NCI-H2107 (cell line): ENCODE data around the gene EHF.

Experiments used
- DNase-seq: peaks from one replicate; lab custom pipeline; 2025; lab: John Stamatoyannopoulos, UW

Gene EHF

DNA sequence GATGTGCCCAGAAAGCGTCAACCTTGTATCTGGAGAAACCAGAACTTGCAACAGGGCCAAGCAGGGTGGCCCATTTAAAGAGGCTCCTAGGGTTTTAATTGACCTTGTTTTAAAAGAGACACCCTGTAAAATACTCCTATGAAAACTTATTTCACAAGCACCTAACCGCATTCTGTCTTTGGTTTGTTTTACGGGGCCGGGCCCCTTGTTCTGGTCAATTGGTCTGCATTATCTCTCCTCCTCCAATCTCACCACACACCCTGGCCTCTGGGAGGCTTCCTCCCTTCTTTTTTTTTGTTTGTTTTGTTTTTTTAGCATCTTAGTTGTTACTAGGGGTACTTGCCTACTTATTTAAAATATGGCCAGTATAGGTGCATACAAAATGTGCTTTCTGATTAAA, 4.7 kb downstream of the EHF start:
- no peak for DNase-seq

DNA sequence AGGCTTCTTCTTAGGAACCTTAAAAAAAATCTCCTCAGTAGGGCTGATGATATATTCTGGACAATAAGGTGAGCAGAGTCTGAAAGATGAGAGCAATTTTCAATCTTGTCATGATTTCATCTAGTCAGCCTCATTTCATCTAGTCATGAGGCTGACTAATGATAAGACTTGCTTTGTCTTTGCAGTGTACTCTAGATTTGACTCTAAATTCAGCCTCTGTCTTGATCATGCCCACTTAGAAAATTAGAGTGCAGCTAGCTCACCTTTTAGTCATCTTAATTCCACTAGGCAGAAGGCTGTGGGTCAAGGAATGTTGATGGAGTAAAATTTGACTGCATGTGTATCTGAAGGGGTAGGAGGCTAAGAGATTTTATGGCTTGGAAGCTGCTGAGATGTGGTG, 5.5 kb downstream of the EHF start:
- DNase-seq: no peak

DNA sequence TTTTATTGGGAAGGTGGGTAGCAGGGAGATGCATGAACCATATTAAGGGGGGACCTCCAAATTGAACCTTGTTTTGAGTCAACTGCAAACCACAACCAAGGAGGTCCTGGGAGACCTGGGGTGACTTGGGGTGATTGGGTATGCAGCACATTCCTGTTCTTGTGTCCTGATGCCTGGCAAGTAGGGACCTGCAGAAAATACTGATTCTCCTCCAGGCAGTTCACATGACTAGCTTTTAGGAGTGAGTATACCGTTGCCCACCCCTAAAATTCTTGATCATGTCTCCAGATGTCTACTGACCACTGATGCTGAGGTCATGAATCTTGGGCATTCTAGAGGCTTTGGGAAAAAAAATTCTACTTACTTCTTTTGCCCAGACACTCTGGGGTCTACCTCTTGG, 6.3 kb downstream of the EHF start:
- no peak for DNase-seq

DNA sequence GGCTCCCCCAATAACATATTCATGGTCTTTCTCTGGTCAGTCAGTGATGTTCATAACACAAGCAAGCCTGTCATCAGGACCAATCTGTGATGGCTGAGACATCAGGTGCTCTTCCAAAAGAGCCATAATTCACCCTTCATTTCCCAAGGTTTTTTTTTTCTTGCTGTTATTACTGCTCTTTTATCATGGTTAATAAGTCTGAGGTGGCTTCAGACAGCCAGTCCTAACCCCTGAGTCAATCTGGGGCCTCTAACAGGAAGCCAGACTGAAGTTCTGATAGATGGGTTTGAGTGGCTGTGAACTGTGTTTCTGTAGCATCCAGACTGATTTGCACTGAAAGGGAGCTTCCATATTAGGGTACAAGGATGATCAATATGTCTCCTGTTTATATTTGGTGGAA, 8.8 kb downstream of the EHF start:
- DNase-seq: no peak

DNA sequence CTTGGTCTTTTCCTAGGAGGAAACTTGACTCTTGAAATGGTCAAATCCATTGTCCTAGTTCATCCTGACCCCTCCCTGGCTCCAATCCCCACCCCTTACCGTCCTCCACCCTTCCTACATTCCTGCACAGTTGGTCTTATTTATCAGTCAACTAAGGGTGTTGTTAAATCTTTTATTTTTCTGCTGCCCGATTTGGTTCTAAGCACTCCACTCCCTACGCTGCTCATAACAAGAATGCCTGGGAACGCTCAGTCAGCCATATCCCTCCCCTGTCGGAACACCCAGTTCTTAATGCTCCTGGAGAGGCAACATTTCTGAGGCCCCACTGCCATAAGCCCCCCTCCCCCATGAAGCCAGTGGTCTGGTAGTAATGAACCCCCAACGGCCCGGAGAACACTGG, 9.7 kb downstream of the EHF start:
- no peak for DNase-seq

DNA sequence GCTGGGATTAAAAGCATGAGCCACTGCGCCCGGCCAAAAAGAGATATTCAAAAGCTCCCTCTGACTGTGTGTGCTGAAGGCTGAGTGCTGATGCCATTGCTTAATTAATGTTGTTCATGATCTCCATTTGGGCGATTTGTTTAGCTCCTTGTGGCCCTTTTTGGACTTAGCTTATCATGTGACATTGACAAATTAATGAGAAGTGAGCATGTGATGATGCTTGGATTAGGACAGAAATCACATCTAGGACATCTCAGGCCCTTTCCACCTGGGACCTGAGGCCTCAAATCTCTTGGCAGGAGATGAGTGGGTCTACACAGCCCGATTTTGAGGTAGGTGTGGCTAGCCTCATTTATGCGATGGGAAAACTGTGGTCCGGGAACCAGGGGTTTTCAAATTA, 10.4 kb downstream of the EHF start:
- no peak for DNase-seq

DNA sequence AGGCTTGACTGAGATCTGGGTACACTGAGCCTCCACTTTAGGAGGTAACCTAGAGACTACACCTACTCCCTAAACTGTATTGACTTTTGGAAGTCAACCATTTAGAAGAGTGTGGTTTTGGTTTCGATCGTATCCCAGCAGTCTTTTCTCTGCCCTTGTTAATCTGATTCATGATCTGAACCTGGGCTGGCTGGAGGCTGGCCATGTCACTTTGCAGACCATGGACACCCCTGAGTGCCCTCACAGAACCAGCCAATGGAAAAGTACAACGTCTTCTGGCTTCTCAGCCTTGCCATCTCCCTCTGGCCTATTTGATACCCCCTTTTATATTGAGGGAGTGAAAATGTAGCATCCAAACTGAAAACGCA, 10.8 kb downstream of the EHF start:
- DNase-seq: no peak

DNA sequence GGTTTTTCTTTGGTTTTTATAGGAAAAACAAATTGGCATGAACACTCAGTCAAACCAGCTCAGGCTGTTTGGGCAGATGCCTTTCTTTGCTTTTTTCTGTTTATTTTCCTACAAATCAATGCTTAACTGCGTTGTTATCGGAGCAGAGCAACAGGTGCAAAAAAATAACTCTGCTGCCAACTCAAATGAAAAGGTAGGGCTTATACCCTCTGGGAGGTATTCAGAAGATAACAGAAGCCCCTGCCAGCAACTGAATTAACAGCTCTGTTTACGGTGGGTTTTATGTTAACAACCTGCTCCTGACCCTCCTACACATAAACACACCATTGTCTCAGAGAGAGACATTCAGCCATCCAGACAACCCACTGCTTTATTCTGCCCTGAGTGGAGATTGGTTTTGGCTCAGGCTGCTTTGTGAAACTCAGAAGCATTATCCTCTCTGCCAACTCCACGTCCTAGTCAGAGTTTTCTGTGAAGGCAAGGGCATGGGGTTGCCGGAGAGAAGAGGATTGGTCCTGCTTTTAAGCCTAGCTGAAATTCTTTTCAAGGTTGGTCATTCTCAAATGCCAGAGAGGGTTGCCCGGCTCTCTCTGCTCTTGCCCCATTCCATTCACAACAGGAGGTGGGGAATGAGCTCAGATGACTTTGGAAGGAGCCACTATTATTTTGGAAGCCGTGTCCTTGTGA, 11.4 kb downstream of the EHF start:
- peak; percentile 58 for DNase-seq

DNA sequence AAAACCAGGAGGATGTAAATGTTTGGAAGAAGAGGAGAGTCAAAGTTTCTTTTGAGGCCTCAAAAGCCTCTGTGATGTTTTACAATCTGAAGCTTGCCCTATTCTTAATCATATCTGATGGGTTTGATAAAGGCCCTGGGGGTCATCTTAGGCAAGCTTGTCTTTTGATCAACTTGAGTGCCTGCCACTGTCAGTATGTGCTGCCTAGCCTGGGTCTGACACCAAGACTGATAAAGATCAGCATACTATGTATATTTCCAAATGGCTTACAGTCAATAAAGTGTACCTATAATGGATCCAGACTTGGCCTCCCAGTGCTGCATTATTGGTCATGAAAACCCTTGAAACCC, 12.7 kb downstream of the EHF start:
- DNase-seq: no peak

DNA sequence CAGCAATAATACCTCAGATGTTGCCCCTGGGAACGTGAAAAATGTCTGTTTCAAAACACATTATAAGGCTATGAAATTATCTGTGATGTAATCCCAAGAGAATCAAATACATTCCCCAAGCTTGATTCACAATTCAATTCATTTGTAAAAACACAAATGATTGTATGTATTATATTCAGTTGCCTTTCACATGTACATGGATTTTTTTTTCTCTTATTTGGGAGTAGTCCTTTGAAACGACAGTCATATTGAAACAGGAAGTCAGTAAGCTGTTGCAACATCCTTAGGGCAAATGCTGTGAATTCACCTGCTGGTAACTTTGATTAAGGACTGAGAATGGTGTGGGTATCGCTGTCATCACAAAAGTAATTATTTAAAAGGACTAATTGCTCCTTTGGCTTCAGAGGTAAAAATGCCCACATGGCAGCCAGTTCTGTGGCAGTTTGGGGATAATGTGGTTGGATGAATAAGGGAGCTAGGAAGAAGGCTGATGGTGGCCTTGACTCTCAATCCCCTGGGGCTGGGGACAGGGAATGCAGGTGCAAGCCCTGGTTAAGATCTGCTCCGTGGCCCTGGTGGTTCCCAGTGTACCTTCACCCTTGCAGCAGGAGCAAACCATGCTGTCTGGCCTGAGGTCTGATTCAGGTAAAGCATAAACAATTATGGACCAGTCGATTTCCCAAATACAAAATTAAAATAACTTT, 13.2 kb downstream of the EHF start:
- DNase-seq: no peak

DNA sequence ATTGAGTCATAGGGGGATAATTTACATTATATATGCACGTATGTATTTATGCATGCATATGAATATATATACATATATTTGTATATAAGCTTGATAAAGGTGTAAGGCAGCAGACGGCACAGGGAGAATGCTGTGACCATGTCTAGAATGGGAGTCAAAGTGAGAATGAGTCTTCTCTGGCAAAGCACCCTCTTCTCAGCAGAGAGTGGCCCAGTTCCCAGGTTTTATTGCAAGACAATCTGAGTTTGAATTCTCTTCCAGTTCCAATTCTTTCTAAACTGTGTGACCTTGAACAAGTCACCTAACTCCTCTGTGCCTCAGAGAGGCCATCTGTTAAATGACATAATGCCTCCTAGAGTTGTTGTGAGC, 13.8 kb downstream of the EHF start:
- DNase-seq: no peak

DNA sequence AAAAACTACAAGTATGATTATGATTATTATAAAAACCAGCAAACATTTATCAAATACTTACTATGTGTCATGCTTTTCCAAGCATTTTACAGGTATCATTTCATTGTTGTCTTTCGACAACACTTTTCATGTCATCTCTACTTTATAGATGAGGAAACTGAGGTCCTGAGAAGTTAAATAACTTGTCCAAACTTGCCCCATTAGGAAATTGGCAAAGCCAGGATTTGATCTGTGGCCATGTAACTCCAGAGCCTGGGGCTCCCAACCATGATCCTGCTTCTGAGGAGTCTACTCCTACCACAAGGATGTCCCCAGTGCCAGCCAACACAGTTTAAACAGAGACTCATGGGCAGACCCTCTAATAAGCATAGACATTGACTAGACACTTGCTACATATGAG, 15.2 kb downstream of the EHF start:
- no peak for DNase-seq

DNA sequence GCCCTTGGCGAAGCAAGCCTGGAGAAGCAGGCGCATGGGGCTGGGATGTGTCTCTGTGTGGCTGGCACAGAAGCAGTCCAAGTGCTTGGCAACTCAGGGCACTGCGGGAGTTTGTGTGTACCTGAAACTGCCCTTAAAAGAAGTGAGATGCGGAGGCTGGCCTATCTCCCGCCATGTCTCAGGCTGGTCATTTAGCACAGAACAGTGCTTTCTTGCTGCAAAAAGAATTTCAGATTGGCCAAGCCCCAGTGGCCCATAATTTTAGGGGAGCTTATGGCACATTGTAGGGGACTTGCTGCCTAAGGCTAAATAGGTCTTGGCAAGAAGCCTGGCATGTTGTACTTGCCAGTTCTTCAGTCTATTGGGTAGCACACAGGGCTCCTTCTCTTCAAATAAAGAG, 16.4 kb downstream of the EHF start:
- no peak for DNase-seq

DNA sequence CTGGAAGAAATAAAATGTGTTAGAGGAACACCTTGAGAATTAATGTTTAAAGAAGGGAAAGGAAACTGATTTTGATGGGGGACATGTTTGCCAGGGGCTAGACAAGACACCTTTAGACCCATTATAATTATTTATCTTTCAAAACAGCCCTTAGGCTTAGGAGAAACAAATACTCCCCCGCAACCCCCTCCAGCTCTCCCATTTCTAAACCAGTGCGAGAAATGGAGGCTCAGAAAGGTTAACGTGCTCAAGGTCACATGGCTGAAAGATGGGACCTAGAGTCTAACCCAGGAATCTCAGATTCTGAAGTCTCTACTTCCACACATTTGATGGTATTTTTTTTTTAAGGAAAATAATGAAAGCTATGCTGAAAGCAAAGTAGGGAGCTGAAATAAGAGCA, 18.0 kb downstream of the EHF start:
- DNase-seq: no peak

DNA sequence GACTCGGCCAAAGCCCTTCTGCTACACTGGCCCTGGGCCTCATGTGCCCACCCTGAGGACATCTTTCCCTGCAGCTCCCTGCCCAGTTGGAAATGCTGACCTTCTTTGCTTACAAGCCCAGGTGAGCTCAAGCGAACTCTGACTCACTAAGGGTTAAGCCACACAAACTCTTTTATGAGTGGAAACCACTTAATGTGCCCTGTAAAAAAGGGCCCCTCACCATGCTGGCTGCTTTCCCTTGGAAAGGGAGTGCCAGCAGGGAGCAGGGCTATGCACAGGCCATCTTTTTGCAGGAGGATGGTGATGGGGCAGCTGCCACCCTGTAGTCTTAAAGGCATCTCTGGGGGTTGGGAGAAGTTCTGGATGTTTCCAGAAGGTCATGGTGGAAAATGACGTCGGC, 18.7 kb downstream of the EHF start:
- DNase-seq: no peak

DNA sequence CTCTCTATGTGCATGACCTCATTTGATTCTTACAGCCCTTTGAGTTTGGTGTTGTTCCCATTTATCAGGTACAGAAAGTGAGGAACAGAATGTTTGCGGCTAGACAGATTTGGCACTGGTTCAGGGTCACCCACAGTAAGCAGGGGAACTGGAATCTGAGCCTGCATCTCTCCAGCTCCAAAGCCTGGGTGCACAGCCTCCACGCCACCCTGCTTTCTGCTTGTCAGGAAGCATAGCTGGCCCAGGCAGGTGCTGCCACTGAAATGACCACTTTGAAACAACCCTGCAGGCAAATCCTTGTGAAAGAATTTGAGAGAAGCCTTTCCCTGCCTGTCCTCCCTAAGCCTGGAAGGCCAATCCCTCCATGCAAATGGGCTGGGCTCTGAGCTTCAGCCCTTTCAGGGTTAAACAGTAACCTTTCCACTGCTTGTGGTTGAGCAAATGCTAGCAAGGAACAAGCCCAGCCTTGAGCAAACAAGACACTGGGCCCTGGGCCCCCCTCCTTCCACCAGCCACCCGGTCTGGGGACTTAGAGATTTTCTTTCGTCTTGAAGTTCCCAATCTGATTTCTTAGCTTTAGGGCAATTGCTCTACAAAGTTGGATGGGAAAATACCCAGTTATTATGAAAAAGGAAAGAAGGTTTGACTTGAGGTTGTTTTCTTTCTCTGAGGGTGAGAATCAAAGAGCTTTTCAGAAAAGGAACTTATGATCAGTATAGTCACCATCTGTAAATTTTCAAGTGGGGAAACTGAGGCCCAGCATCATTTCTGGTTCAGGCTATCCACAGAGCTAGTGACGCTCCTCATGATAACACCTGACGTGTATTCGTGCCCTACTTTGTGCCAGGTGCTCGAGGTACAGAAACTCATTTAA, 19.4 kb downstream of the EHF start:
- DNase-seq: no peak

DNA sequence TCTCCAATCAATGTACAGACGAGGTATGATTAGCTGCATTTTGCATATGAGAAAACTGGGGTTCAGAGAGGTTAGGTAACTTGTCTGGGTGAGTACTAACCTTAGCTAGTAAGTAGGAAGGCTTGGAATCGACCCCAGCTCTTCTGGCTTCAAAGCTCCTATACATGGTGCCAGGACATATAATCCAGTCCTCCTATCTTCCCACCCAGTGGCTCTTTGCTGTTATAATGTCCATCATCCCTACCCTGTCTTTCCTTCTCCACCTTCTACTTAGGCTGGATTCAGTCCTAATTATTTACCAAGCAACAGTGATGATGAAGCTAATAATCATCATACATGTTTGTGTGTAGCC, 20.0 kb downstream of the EHF start:
- DNase-seq: no peak

DNA sequence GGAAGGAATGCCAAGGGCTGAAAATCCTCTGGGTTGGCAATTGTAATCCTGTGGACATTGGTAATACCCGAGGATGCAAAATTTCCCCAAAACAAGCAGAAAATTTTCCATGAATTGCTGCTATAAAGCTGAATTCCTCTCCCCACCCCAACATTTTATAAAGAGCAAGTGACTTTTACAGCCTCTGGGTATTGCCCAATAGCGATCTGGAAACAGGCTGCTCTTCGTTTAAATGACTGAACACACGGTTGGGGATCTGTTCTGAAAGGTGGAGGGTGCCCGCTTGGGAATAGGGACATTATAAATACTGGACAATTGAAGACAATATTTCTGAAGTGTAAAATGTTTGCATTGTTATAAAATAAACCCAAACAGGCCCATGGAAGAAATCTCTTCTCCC, 20.6 kb downstream of the EHF start:
- DNase-seq: no peak

DNA sequence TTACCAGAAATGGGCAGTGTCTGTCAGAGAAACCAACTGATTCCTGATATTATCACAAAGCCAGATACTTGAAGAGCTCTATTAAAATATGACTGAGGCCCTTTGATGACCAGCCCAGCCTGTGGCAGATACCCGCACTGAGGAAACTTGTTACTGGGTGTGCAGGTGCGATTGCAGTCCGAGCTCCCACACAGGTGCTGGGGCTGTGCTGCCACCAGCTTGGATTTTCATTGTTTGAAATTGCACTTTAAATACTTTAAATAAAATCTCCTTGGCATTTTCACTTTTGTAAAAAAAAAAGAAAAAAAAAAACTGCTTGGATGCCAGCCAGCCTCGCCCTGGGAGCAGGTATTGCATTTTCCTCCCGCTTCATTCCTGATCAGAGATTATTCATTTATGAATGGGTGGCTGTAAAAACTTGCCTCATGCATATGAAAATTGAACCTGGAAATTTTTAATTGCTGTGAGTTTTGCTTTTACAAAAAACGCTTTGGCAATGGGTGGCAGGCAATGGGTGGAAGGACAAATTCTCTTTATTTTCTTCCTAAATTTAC, 21.2 kb downstream of the EHF start:
- DNase-seq: no peak

DNA sequence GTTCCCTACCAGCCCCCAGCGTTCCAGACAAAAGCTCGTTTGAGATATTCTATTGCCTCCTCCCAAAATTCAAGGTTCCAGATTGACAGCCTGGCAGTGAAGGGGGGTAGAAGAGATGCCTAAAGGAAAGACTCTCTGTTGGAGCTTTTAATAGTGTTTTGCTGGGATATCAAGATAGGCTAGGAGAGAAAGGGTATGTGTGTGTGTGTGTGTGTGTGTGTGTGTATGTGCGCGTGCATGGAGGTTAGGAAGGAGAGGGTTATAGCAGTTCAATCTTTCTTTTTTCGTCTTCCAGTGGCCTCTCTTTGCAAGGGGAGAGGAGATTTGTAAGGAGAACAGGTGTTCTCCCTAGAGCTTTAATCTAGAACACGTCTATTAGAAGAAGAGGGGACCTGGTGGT, 22.0 kb downstream of the EHF start:
- DNase-seq: no peak

DNA sequence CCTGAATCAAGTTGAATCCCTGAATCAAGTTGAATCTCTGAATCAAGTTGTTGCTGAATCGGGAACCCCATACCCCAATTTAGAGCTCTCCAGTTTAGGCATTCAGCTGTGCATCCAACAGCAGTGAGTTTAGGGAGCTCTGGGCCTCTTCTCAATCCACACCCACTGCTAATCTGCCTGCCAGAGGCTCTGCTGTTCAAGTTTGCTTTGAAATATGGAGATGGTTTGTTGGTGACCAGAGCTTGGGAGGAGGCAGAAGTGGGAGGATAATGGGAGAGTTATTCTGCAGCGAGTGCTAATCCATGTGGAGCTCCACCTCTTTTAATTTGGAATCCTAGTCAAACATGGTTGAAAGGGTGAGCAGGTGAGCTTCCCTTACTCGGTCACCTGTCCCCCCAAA, 22.4 kb downstream of the EHF start:
- no peak for DNase-seq

DNA sequence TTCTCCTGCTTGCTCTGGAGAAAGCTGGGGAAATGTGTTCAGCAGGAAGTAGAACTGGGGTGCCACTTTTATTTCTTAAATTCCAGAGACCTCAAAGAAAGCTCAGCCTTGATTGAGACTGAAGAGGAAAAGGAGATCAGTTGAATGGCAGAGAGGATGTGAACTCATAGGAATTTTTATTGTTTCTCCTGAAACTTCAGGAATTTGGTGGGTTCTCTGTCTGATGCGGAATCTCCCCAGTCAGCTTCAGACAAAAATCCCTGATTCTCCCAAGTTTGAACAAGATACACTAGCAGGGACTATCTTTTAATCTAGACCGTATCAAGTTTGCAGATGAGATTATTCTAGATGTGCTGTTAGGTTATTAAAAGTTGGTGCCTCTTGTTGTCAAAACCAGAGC, 23.0 kb downstream of the EHF start:
- DNase-seq: no peak
